ENCODE data around the gene GMCL2.

DNA sequence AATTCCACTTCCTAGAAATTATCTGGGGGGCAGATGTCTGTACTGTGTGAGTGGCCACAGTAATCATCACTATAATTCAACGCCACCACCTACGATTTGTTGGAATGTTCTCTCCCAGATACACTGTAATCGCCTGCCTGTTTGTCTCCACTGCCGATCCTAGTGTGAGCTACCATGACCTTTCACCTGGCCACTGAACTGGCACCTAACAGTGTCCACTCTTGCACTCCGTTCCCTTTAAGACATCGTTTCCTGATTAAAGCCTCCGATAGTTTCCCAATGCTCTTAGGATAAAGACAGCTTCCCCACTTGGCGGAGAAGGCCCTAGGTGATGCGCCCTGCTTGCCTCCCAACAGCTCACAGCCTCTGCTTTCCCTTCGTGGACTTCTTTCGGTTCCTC is 41.4 kb upstream of the GMCL2 start:
- no peak for TF ChIP-seq CREM (CRISPR knock-in tag; IDR thresholded peaks at IDR 0.05)
- TF ChIP-seq, protein P1, sequence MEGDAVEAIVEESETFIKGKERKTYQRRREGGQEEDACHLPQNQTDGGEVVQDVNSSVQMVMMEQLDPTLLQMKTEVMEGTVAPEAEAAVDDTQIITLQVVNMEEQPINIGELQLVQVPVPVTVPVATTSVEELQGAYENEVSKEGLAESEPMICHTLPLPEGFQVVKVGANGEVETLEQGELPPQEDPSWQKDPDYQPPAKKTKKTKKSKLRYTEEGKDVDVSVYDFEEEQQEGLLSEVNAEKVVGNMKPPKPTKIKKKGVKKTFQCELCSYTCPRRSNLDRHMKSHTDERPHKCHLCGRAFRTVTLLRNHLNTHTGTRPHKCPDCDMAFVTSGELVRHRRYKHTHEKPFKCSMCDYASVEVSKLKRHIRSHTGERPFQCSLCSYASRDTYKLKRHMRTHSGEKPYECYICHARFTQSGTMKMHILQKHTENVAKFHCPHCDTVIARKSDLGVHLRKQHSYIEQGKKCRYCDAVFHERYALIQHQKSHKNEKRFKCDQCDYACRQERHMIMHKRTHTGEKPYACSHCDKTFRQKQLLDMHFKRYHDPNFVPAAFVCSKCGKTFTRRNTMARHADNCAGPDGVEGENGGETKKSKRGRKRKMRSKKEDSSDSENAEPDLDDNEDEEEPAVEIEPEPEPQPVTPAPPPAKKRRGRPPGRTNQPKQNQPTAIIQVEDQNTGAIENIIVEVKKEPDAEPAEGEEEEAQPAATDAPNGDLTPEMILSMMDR (IDR thresholded peaks at IDR 0.05), result no peak
- TF ChIP-seq HMGA2 (CRISPR knock-in tag; IDR thresholded peaks at IDR 0.05), result no peak

Measured in WTC11 (cell line).